ENCODE data around the gene HS3ST3B1.

The HS3ST3B1 gene

GRCh38 chr17:14360856-14361255 lies 60.0 kb downstream of the HS3ST3B1 start:
- H3K27ac ChIP-seq = no peak overlapping the region
- TF ChIP-seq, protein P1, sequence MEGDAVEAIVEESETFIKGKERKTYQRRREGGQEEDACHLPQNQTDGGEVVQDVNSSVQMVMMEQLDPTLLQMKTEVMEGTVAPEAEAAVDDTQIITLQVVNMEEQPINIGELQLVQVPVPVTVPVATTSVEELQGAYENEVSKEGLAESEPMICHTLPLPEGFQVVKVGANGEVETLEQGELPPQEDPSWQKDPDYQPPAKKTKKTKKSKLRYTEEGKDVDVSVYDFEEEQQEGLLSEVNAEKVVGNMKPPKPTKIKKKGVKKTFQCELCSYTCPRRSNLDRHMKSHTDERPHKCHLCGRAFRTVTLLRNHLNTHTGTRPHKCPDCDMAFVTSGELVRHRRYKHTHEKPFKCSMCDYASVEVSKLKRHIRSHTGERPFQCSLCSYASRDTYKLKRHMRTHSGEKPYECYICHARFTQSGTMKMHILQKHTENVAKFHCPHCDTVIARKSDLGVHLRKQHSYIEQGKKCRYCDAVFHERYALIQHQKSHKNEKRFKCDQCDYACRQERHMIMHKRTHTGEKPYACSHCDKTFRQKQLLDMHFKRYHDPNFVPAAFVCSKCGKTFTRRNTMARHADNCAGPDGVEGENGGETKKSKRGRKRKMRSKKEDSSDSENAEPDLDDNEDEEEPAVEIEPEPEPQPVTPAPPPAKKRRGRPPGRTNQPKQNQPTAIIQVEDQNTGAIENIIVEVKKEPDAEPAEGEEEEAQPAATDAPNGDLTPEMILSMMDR (conservative IDR thresholded peaks at IDR 0.05) = no peak

DNA sequence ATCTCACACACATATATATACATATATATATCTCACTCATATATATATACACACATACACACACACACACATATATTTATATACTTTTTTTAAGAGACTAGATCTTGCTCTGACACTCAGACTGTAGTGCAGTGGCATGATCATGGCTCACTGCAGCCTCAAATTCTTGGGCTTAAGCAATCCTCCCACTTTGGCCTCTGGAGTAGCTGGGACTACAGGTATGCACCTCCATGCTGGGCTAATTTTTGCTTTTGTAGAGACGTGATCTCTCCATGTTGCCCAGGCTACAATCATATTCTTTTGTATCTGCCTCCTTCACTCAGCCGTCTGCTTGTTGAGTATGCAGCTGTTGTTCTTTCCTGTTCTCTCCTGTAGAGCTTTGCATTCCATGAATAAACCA lies 60.6 kb downstream of the HS3ST3B1 start:
- TF ChIP-seq, protein P1 (conservative IDR thresholded peaks at IDR 0.05) = no peak

GRCh38 chr17:14361945-14362508 lies 61.1 kb downstream of the HS3ST3B1 start:
- H3K27ac ChIP-seq = no peak overlapping the region
- TF ChIP-seq, protein P1 (conservative IDR thresholded peaks at IDR 0.05) = no peak

More for the DNA sequence above, 60.6 kb downstream of the HS3ST3B1 start:
- H3K27ac ChIP-seq = no peak overlapping the region

GRCh38 chr17:14366199-14366598 lies 65.3 kb downstream of the HS3ST3B1 start:
- H3K27ac ChIP-seq = no peak overlapping the region
- TF ChIP-seq, protein P1 (conservative IDR thresholded peaks at IDR 0.05) = no peak

GRCh38 chr17:14372461-14372860 lies 71.6 kb downstream of the HS3ST3B1 start:
- H3K27ac ChIP-seq = no peak overlapping the region
- TF ChIP-seq, protein P1 (conservative IDR thresholded peaks at IDR 0.05) = no peak

DNA sequence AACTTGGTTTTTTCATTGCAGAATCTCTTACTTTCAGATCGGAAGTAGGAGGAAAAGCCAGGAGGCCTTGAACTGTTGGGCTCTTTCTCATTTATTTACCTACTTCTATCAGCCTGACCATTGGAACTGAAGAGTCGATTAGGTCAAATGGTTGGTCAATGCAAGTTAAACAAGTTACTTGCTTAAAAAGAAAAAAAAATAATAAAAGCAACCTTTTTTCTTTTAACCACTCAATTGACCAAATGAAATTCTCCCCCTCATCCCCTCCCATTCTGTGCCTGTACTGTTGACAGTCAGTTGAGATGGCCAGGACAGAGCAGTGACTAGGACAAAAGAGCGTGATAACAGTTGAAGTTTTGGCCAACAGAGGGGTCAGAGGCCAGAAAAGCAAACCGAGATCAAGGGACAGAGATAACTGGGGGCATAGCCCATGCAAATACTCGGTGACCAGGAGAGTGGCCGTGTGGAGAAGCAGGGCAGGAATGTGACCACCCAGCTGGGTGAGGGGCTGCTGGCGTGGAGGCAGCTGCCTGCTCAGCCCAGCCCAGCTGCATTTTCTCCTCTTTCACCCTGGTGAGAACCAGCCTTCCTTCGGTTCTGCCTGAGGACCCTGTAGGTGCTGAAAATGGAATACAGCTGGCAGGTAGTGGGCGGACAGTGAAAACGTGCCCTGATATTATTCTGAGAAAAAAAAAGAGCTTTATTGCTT lies 72.2 kb downstream of the HS3ST3B1 start:
- H3K27ac ChIP-seq = no peak overlapping the region
- TF ChIP-seq, protein P1 (conservative IDR thresholded peaks at IDR 0.05) = no peak

GRCh38 chr17:14373614-14374259 lies 72.9 kb downstream of the HS3ST3B1 start:
- TF ChIP-seq, protein P1 (conservative IDR thresholded peaks at IDR 0.05) = no peak
- no peak overlapping the region for H3K27ac ChIP-seq
